ENCODE data around the gene CAPS.

The CAPS gene

GRCh38 chr19:5936292-5936592 is 22.2 kb downstream of the CAPS start:
- DNase-seq = no peak

- DNase-seq = no peak
These were observed 23.5 kb downstream of the CAPS start for GRCh38 chr19:5937550-5937949.

- no peak for DNase-seq
These were observed 26.5 kb downstream of the CAPS start for GRCh38 chr19:5940260-5941208.

- DNase-seq = no peak
These were observed 27.6 kb downstream of the CAPS start for GRCh38 chr19:5941673-5942072.

- DNase-seq = peak; percentile 76
These were observed 29.0 kb downstream of the CAPS start for GRCh38 chr19:5943045-5943444.

GRCh38 chr19:5943623-5944022 is 29.6 kb downstream of the CAPS start:
- DNase-seq = no peak

- peak; percentile 44 for DNase-seq
These were observed 33.4 kb downstream of the CAPS start for GRCh38 chr19:5947435-5947834.

GRCh38 chr19:5948752-5949564 is 34.9 kb downstream of the CAPS start:
- DNase-seq = no peak

GRCh38 chr19:5949792-5950305 is 35.8 kb downstream of the CAPS start:
- DNase-seq = no peak

GRCh38 chr19:5950741-5951140 is 36.7 kb downstream of the CAPS start:
- no peak for DNase-seq

- DNase-seq = no peak
These were observed 37.3 kb downstream of the CAPS start for GRCh38 chr19:5951338-5951861.

GRCh38 chr19:5952193-5953029 is 38.4 kb downstream of the CAPS start:
- no peak for DNase-seq

- no peak for DNase-seq
These were observed 39.1 kb downstream of the CAPS start for GRCh38 chr19:5953030-5953589.

GRCh38 chr19:5953680-5954213 is 39.7 kb downstream of the CAPS start:
- DNase-seq = no peak

- no peak for DNase-seq
These were observed 40.2 kb downstream of the CAPS start for GRCh38 chr19:5954293-5954692.

- DNase-seq = no peak
These were observed 41.5 kb downstream of the CAPS start for GRCh38 chr19:5955636-5955935.

GRCh38 chr19:5956323-5956722 is 42.3 kb downstream of the CAPS start:
- DNase-seq = no peak

GRCh38 chr19:5956728-5957127 is 42.7 kb downstream of the CAPS start:
- DNase-seq = no peak

GRCh38 chr19:5957170-5957569 is 43.1 kb downstream of the CAPS start:
- no peak for DNase-seq

GRCh38 chr19:5958074-5958850 is 44.2 kb downstream of the CAPS start:
- no peak for DNase-seq

- DNase-seq = no peak
These were observed 44.7 kb downstream of the CAPS start for GRCh38 chr19:5958851-5959122.
